PC-3 (cell line): Measurements from ENCODE around the gene FNDC4. TPM values are rescaled to one million over a fixed set of nuclear protein-coding genes. Genes with fewer than 3 reads are reported as not detected.

Experiments
- ATAC-seq: fragments of 200-7000 bp; cut with Tn5 transposase; 2 replicates; pipeline ENCODE4 v1.9.1; 2020; ENCODE audit warnings: mild to moderate bottlenecking, moderate library complexity
- BruUV-seq: library from RNA; stranded (reverse); fragments of 400-500 nt; replicated peaks from 2 replicates; lab custom pipeline; 2021; lab: Mats Ljungman, UMichigan
- CTCF ChIA-PET: fragments of 300-600 bp; sonication (Branson Sonifier 250); formaldehyde crosslinking; loops from one replicate; lab custom pipeline; 2022; ENCODE audit warnings: antibody characterized with exemption; lab: Charles Lee
- POLR2A ChIA-PET: fragments of 300-600 bp; sonication (Branson Sonifier 250); formaldehyde crosslinking; loops from one replicate; lab custom pipeline; 2022; ENCODE audit warnings: antibody characterized with exemption; ENCODE audit not compliant: unreplicated experiment; lab: Charles Lee
- DNase-seq: peaks from one replicate; pipeline ENCODE4 v3.0.0-alpha.2; 2015
- H2AFZ ChIP-seq: fragments of 300-600 bp; sonication (generic); 2 replicates; pipeline ENCODE4 v1.6.0; 2016; ENCODE audit warnings: antibody characterized with exemption, low read length
- H3F3A ChIP-seq: fragments of 300-600 bp; sonication (generic); one replicate; pipeline ENCODE4 v1.6.0; 2017; ENCODE audit warnings: antibody characterized with exemption, low read length, control low read depth, mild to moderate bottlenecking; ENCODE audit not compliant: unreplicated experiment
- H3K27ac ChIP-seq: fragments of 300-600 bp; sonication (generic); 2 replicates; pipeline ENCODE4 v1.5.1; 2016; ENCODE audit warnings: mild to moderate bottlenecking, low read length
- H3K27me3 ChIP-seq: fragments of 300-600 bp; sonication (generic); 2 replicates; pipeline ENCODE4 v1.6.1; 2016; ENCODE audit warnings: low read length, mixed read lengths
- H3K36me3 ChIP-seq: fragments of 300-600 bp; sonication (generic); 2 replicates; pipeline ENCODE4 v1.6.1; 2016; ENCODE audit warnings: low read depth, mixed run types, low read length, mixed read lengths
- H3K4me1 ChIP-seq: fragments of 300-600 bp; sonication (generic); 2 replicates; pipeline ENCODE4 v1.5.1; 2016; ENCODE audit warnings: low read length; ENCODE audit not compliant: insufficient read depth
- H3K4me2 ChIP-seq: fragments of 300-600 bp; sonication (generic); 2 replicates; pipeline ENCODE4 v1.6.0; 2016; ENCODE audit warnings: low read length
- H3K4me3 ChIP-seq: fragments of 300-600 bp; sonication (generic); 2 replicates; pipeline ENCODE4 v1.5.1; 2016; ENCODE audit warnings: mild to moderate bottlenecking, low read length, mixed read lengths
- H3K79me2 ChIP-seq: fragments of 300-600 bp; sonication (generic); 2 replicates; pipeline ENCODE4 v1.6.1; 2017; ENCODE audit warnings: low read length, mixed read lengths
- H3K9ac ChIP-seq: fragments of 300-600 bp; sonication (generic); 2 replicates; pipeline ENCODE4 v1.6.0; 2016; ENCODE audit warnings: mild to moderate bottlenecking, low read length
- H3K9me2 ChIP-seq: fragments of 300-600 bp; sonication (generic); replicated peaks from 2 replicates; pipeline ENCODE4 v1.6.1; 2016; ENCODE audit warnings: mixed run types, low read length, mixed read lengths
- H3K9me3 ChIP-seq: fragments of 300-600 bp; sonication (generic); 2 replicates; pipeline ENCODE4 v1.6.1; 2016; ENCODE audit warnings: low read length, mixed read lengths
- H4K20me1 ChIP-seq: fragments of 300-600 bp; sonication (generic); 2 replicates; pipeline ENCODE4 v1.6.1; 2016; ENCODE audit warnings: low read length, mixed read lengths
- CTCF ChIP-seq: fragments of 300-600 bp; sonication (generic); conservative IDR thresholded peaks from 2 replicates; pipeline ENCODE4 v1.5.1; 2017; ENCODE audit warnings: antibody characterized with exemption, low read depth, mild to moderate bottlenecking, low read length
- EZH2 ChIP-seq: fragments of 300-600 bp; sonication (generic); IDR thresholded peaks from one replicate; pipeline ENCODE4 v1.6.1; 2017; ENCODE audit warnings: antibody characterized with exemption, mild to moderate bottlenecking, low read length; ENCODE audit not compliant: unreplicated experiment
- EZH2phosphoT487 ChIP-seq: fragments of 300-600 bp; sonication (generic); IDR thresholded peaks from 2 replicates; pipeline ENCODE4 v1.6.1; 2018; ENCODE audit warnings: mild to moderate bottlenecking, antibody characterized with exemption, low read length, borderline replicate concordance
- intact Hi-C: fragments of 100-400 bp; cut with micrococcal nuclease; formaldehyde crosslinking; loops from 2 replicates; pipeline ENCODE4 v1.9.0; 2023
- total RNA-seq: library from RNA; depleted of rRNA; stranded (reverse); fragments of >200 nt; gene quantifications from 2 replicates; pipeline ENCODE4 v1.2.3, GENCODE V29; 2014

Gene FNDC4
- total RNA-seq, 1 experiment from 2014 or later = 1.7 TPM

GRCh38 chr2:27464443-27464842, 30.6 kb downstream of the FNDC4 start:
- no peaks in the 10 kb centered on the region for H3K9me3 ChIP-seq
- H4K20me1 ChIP-seq = no peaks in the 10 kb centered on the region
- H3K4me1 ChIP-seq = no peaks in the 10 kb centered on the region
- intact Hi-C loops = no loop called here
- no peak overlapping the region for H2AFZ ChIP-seq
- H3K27ac ChIP-seq = no peak overlapping the region
- no peak overlapping the region for H3K4me3 ChIP-seq
- ATAC-seq (no peak), DNase-seq (no peak)
- TF ChIP-seq EZH2phosphoT487 = no peak
- no peak for TF ChIP-seq EZH2
- TF ChIP-seq CTCF = no peak
- no TSS peak for BruUV-seq
- H3K9me2 ChIP-seq = no peaks in the 10 kb centered on the region
- no peaks in the 10 kb centered on the region for H3K79me2 ChIP-seq
- ChIA-PET POLR2A (no interaction called here), CTCF (no interaction called here)
- no peak overlapping the region for H3K4me2 ChIP-seq
- no peaks in the 10 kb centered on the region for H3K27me3 ChIP-seq
- no peaks in the 10 kb centered on the region for H3F3A ChIP-seq
- H3K36me3 ChIP-seq = no peaks in the 10 kb centered on the region
- no peak overlapping the region for H3K9ac ChIP-seq

DNA sequence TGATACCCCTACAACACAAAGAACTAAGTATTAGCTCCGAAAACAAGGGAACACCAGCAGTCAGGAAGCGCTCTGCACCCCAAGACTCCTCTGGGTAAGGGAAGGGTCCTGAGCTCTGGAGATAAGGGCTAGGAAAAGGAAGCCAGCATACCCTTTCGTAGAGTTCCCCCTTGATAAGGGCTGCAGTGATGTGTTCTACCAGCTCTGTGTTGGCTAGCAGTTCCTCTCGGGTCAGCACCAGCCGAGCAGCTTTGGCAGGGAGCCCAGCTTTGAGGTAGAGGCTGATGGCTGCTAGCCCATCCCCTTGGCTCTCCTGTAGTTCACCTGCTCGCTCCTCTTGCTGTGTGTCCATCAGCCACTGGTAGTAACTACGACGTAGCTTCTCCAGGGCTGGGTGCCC, 33.9 kb downstream of the FNDC4 start:
- Histone ChIP-seq H3K27me3 (no peaks in the 10 kb centered on the region), H3K79me2 (no peaks in the 10 kb centered on the region), H2AFZ (no peak overlapping the region), H4K20me1 (no peaks in the 10 kb centered on the region), H3F3A (no peaks in the 10 kb centered on the region), H3K4me3 (no peak overlapping the region), H3K4me1 (no peaks in the 10 kb centered on the region), H3K36me3 (no peaks in the 10 kb centered on the region; the same call in 1 of the 2 replicates), H3K9me2 (no peaks in the 10 kb centered on the region), H3K9me3 (no peaks in the 10 kb centered on the region), H3K27ac (no peak overlapping the region), H3K9ac (no peak overlapping the region), H3K4me2 (no peak overlapping the region)
- ATAC-seq = no peak
- intact Hi-C loops = no loop called here
- CTCF ChIA-PET = interaction anchor here (0.5 kb wide), 1 partner anchor 30 kb away, joined by 7 read pairs; no protein-coding TSS in a partner anchor
- TF ChIP-seq EZH2phosphoT487 (no peak), EZH2 (no peak), CTCF (no peak)
- no peak for DNase-seq
- POLR2A ChIA-PET = no interaction called here
- no TSS peak for BruUV-seq

DNA sequence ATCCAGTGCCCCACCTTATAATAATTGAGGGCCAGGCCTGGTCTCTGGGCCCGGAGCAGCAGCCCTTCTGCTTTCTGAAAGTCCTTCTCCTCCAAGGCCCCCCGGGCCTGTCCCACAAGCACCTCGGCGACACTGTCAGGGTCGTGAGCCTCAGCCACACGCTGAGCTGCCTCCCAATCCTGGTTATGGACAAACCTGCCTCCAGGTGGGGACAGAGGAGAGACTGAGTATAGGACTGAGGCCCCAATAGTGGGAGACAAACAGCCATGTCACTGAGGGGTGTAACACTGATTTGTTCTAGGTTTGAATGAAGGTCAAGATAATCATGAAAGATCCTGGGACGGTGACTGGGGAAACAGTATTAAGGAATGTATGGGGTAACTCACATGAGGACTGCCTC, 41.0 kb downstream of the FNDC4 start:
- no peak overlapping the region for H3K4me3 ChIP-seq
- ChIA-PET POLR2A (no interaction called here), CTCF (no interaction called here)
- no peak overlapping the region for H3K9ac ChIP-seq
- no peaks in the 10 kb centered on the region for H3K9me3 ChIP-seq
- ATAC-seq (no peak; the same call in 1 of the 2 replicates), DNase-seq (no peak)
- H3K27ac ChIP-seq = no peak overlapping the region
- BruUV-seq = no TSS peak
- H3K36me3 ChIP-seq = no peaks in the 10 kb centered on the region; the same call in 1 of the 2 replicates
- H3K4me1 ChIP-seq = no peaks in the 10 kb centered on the region
- no peak overlapping the region for H3K4me2 ChIP-seq
- H3K9me2 ChIP-seq = no peaks in the 10 kb centered on the region
- H4K20me1 ChIP-seq = no peaks in the 10 kb centered on the region
- intact Hi-C loops = no loop called here
- TF ChIP-seq CTCF = 0 out of 2 replicates have a peak, but pooled peaks have one; percentile 17
- TF ChIP-seq EZH2phosphoT487 = no peak
- no peak overlapping the region for H2AFZ ChIP-seq
- H3K27me3 ChIP-seq = no peaks in the 10 kb centered on the region
- H3K79me2 ChIP-seq = no peaks in the 10 kb centered on the region
- H3F3A ChIP-seq = no peaks in the 10 kb centered on the region
